Measurements from ENCODE around the gene ATF1.
"Not testable (repeated sequence)": the region's sequence is repeated elsewhere in the genome, so short reads cannot be mapped to it uniquely, and the experiment has no call there.

The ATF1 gene

GRCh38 chr12:50753232-50753769 lies 10.6 kb upstream of the ATF1 start:
- no peak for DNase-seq
- no peak for ATAC-seq

DNA sequence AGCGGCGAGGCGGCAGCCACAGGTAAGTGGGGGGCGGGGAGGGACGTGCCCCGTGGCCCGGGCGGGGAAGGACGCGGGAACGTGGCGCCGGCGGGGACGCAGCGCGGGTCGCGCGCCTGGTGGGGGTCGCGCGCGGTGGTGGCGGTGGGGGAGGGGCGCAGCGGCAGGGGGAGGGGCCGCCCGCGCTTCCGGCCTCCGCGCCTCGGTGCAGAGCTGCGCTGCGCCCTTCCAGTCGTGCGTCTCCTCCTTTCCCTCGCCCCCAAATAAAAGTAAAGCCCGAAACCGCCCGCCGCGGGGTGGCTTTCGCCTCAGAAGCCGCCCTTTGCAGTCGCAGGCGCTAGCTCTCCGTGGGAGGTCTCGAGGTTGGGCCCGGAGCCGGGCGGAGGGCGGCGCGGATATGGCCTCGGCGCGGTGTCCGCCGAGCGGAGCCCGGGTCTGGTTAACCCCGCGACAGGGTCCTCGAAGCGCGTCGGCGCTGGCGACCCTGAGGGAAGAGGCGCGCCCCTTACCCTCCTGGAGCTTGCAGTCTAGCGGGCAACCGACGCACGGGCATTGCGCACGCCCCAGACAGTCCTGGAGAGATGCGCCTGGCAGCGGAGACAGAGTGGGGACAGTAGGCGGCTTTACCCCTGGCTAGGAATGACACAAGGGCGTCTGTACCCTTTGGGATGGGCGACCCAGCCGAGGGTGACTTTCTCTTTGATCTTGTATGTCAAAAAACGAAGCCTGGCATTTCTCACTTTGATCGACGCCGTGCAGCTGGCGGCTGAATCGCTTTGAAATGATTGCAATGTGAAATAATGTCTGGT lies 589 bp downstream of the ATF1 start:
- ATAC-seq: peak; percentile 64
- DNase-seq: peak; percentile 83

DNA sequence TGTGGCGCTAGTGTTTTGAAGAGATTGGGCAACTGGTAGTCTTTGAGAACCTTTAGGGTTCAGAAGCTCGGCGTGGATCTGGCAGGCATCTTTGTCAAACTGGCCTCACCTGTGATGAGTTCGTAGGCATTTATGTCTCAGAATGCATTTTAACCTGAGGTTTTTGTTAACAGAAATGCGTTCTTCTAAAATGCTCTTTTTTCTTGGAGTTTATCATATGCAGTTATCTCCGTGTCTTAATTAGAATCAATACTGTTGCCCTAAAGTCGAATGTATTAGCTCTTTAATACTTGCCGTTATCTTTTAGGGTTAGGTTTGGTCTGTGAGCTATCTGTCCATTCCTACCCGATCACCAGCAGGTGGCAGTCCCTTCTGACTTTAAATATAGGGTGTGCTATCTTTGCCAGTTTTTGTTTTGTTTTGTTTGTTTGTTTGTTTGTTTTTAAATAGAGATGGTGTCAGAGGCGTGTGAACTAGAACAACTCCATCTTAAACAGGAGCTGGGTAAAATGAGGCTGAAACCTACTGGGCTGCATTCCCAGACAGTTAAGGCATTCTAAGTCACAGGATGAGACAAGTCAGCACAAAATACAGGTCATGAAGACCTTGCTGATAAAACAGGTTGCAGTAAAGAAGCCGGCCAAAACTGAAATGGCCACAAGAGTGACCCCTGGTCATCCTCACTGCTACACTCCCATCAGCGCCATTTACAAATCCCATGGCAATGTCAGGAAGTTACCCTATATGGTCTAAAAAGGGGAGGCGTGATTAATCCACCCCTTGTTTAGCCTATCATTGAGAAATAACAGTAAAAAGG lies 1.4 kb downstream of the ATF1 start:
- ATAC-seq: no peak

GRCh38 chr12:50768391-50768790 lies 4.5 kb downstream of the ATF1 start:
- no peak for DNase-seq
- ATAC-seq: no peak

More for the DNA sequence above, 1.4 kb downstream of the ATF1 start:
- DNase-seq: peak; percentile 32

DNA sequence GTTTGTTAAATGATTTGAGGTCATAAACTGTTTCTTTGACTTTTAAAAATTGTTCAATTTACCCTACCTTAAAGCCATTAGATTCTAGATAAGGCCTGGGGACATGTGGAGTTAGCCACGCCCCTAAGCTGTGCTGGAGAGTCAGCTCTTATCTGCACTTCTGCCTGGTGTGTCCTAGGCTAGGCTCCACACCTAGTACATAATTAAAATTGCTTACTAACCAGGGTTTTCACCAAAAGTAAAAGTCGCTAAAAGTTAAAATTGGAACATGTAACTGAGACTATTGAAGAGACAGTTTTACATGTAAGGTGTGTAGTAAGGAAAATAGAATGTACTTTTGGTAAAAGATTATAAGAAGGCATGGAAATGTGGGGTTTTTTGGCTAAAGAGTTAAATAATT lies 4.9 kb downstream of the ATF1 start:
- DNase-seq, ATAC-seq: not testable (repeated sequence)

DNA sequence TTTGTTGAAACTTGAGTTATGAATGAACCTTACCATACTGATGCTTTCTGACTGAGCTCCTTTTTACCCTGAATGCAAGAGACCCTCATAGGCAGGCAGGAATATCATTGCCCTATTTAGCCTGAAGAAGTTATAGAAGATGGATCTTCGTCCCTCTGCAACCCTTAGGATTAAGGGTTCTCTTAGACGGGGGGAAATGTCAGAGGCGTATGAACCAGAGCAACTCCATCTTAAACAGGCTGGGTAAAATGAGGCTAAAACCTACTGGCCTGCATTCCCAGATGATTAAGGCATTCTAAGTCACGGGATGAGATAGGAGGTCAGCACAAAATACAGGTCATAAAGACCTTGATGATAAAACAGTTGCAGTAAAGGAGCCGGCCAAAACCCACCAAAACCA lies 7.5 kb downstream of the ATF1 start:
- ATAC-seq (no peak), DNase-seq (no peak)

DNA sequence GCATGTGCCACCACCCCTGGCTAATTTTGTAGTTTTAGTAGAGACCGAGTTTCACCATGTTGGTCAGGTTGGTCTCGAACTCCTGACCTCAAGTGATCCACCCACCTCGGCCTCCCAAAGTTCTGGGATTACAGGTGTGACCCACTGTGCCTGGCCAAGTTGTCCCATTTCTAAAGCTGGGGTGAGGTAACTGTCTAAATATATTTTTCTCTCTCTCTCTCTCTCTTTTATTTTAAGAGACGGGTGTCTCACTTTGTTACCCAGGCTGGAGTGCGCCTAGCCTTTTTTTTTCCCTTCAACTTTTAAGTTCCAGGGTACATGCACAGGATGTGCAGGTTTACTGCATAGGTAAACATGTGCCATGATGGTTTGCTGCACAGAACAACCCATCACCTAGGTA lies 8.6 kb downstream of the ATF1 start:
- DNase-seq (no peak), ATAC-seq (no peak)

DNA sequence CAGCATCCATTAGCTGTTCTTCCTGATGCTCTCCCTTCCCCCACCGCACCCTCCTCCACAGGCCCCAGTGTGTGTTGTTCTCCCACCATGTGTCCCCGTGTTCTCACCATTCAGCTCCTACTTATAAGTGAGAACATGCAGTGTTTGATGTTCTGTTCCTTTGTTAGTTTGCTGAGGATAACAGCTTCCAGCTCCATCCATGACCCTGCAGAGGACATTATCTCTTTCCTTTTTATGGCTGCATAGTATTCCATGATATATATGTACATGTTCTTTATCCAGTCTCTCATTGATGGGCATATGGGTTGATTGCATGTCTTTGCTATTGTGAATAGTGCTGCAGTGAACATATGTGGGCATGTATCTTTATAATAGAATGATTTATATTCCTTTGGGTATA lies 9.0 kb downstream of the ATF1 start:
- ATAC-seq (no peak), DNase-seq (no peak)

DNA sequence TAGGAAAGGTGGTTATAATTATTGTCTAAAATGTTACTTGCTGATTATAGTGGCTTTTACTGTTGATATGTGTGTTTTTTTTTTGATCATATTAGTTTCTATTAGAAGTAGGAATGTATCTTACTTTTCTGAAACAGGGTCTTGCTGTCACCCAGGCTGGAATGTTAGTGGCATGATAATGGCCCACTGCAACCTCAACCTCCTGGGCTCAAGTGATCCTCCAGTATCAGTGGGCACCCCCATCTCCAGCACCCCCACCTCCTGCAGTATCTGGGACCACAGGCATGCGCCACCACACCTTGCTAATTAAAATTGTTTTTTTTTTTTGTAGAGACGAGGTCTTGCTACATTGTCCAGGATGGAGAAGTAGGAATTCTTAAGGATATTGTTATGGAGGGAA lies 11.3 kb downstream of the ATF1 start:
- ATAC-seq (no peak), DNase-seq (no peak)

DNA sequence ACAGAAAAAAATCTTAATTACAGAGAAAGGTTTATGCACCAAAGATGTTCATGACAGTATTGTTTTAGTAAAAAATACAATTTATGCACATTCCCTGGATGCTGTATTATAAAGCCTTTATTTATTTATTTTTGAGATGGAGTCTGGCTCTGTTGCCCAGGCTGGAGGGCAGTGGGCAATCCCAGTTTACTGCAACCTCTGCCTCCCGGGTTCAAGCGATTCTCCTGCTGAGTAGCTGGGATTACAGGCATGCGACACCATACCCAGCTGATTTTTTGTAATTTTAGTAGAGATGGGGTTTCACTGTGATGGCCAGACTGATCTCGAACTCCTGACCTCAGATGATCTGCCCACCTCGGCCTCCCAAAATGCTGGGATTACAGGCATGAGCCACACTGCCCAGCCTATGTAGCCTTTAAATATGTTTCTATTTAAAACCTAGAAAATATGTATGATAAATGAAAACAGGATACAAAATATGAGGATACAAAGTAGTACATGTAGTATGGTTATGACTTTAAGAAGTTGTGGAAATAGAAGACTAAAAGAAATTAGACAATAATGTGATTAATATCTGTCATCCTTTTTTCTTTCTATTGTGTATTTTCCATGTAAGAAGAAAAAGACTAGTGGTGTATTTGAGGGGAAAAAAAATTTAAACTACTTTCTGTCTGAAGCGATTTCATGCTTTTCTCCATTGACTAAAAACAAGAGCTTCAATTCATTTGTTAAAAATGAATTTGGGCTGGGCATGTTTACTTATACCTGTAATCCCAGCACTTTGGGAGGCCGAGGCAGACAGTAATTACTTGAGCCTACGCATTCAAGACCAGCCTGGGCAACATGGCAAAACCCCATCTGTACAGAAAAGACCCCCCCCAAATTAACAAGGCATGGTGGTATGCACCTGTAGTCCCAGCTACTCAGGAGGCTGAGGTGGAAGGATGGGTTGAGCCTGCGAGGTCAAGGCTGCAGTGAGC lies 13.1 kb downstream of the ATF1 start:
- DNase-seq (no peak), ATAC-seq (peak; percentile 28)

GRCh38 chr12:50778663-50779590 lies 15.0 kb downstream of the ATF1 start:
- DNase-seq (no peak), ATAC-seq (no peak)

DNA sequence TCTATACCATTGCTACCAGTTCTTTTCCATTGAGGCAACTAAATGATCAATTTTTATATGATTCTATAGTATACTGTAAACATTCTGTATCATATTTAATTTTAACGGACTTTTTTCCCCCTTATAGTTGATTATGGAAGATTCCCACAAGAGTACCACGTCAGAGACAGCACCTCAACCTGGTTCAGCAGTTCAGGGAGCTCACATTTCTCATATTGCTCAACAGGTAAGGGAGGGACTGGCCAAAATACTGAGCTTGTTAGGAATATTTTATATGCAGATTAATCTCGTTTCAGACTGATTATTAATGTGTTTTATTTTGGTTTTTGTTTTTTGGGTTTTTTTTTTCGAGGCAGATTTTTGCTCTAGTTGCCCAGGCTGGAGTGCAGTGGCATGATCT lies 16.1 kb downstream of the ATF1 start:
- ATAC-seq (no peak), DNase-seq (no peak)

- DNase-seq (no peak), ATAC-seq (no peak)
Measured at GRCh38 chr12:50784501-50784900, 20.6 kb downstream of the ATF1 start.

GRCh38 chr12:50785406-50786001 lies 21.6 kb downstream of the ATF1 start:
- no peak for DNase-seq
- ATAC-seq: no peak

- DNase-seq: no peak
- no peak for ATAC-seq
Measured at GRCh38 chr12:50786498-50787231, 22.8 kb downstream of the ATF1 start.

DNA sequence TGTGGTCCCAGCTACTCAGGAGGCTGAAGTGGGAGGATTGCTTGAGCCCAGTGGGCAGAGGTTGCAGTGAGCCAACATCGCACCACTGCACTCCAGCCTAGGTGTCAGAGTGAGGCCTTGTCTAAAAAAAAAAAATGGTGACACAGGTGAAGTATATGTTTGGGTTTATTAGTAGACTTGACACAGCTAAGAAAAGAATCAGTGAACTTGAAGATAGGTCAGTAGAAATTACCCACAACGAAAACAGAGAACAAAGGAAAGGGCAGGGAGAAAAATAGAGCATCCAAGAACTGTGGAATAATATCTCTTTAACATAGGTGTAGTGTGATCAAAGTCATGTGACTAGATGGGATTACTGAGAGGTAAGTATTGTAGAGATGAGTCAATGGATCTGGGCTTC lies 23.7 kb downstream of the ATF1 start:
- DNase-seq (no peak), ATAC-seq (no peak)

GRCh38 chr12:50788561-50788960 lies 24.7 kb downstream of the ATF1 start:
- ATAC-seq (no peak), DNase-seq (no peak)

DNA sequence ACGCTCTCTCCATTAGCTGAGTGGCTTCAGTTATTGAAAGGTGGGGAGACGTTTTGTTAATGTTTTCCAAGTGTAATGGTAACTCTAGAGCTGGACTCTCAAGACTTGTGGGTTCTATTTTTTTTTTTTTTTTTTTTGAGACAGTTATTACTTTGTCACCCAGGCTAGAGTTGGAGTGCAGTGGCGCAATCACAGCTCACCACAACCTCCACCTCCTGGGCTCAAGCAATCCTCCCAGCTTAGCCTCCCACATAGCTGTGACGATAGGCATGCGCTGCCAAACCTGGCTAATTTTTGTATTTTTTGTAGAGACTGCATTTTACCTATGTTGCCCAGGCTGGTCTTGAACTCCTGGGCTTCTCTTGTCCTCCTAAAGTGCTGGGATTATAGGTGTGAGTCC lies 26.2 kb downstream of the ATF1 start:
- ATAC-seq (no peak), DNase-seq (no peak)

GRCh38 chr12:50799908-50800307 lies 36.0 kb downstream of the ATF1 start:
- no peak for ATAC-seq
- DNase-seq: no peak

All from stimulated activated naive CD8-positive, alpha-beta T cell treated with anti-CD3 and anti-CD28 coated beads, Interleukin-15, Interleukin-2, amounts not matched to agents 100 U/mL and 50 U/mL, for 24 hours (primary cell).